Measurements from ENCODE around the gene PDZK1IP1.
"Not testable (repeated sequence)": the region's sequence is repeated elsewhere in the genome, so short reads cannot be mapped to it uniquely, and the experiment has no call there.

DNA sequence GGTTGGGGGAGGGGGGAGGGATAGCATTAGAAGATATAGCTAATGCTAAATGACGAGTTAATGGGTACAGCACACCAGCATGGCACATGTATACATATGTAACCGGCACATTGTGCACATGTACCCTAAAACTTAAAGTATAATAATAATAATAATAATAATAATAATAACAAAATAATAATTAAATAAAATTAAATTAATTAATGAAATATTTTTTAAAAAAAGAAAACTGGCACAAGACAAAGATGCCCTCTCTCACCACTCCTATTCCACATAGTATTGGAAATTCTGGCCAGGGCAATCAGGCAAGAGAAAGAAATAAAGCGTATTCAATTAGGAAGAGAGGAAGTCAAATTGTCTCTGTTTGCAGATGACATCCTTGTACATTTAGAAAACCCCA lies 31.9 kb downstream of the PDZK1IP1 start:
- TF ChIP-seq, protein P1, sequence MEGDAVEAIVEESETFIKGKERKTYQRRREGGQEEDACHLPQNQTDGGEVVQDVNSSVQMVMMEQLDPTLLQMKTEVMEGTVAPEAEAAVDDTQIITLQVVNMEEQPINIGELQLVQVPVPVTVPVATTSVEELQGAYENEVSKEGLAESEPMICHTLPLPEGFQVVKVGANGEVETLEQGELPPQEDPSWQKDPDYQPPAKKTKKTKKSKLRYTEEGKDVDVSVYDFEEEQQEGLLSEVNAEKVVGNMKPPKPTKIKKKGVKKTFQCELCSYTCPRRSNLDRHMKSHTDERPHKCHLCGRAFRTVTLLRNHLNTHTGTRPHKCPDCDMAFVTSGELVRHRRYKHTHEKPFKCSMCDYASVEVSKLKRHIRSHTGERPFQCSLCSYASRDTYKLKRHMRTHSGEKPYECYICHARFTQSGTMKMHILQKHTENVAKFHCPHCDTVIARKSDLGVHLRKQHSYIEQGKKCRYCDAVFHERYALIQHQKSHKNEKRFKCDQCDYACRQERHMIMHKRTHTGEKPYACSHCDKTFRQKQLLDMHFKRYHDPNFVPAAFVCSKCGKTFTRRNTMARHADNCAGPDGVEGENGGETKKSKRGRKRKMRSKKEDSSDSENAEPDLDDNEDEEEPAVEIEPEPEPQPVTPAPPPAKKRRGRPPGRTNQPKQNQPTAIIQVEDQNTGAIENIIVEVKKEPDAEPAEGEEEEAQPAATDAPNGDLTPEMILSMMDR (conservative IDR thresholded peaks at IDR 0.05), result not testable (repeated sequence)
- not testable (repeated sequence) for TF ChIP-seq ZFX (IDR thresholded peaks at IDR 0.05)

Measured in C4-2B (cell line).